ENCODE results near the gene STIM1.

GRCh38 chr11:3810446-3810845, 45.0 kb upstream of the STIM1 start:
- TF ChIP-seq GABPA (IDR thresholded peaks at IDR 0.05; ENCODE audit: low read depth) (no peak), CTCF (IDR thresholded peaks at IDR 0.05; ENCODE audit: insufficient read depth, low read length) (no peak)

Data from HL-60 (cell line).